Mammary epithelial cell (primary cell): ENCODE results near the gene PARP9.
"Not testable (repeated sequence)": the region's sequence is repeated elsewhere in the genome, so short reads cannot be mapped to it uniquely, and the experiment has no call there.

Experiments
- EZH2 ChIP-seq: IDR thresholded peaks from 2 replicates; pipeline ENCODE4 v1.6.1; 2012; ENCODE audit warnings: low read length, inconsistent platforms, borderline replicate concordance
- TF ChIP-seq, protein P1 (sequence below), 2 donors: IDR thresholded peaks in 1 of 2; conservative IDR thresholded peaks in 1 of 2; 2 replicates each; pipeline ENCODE4 v1.5.1; 2011 to 2012; ENCODE audit warnings: inconsistent platforms in 2 of 2, low read length in 2 of 2, mild to moderate bottlenecking in 2 of 2, control low read depth in 1 of 2, low read depth in 1 of 2; ENCODE audit not compliant: insufficient read depth in 1 of 2; ENCODE audit errors: extremely low read depth in 1 of 2

- TF ChIP-seq, protein P1, sequence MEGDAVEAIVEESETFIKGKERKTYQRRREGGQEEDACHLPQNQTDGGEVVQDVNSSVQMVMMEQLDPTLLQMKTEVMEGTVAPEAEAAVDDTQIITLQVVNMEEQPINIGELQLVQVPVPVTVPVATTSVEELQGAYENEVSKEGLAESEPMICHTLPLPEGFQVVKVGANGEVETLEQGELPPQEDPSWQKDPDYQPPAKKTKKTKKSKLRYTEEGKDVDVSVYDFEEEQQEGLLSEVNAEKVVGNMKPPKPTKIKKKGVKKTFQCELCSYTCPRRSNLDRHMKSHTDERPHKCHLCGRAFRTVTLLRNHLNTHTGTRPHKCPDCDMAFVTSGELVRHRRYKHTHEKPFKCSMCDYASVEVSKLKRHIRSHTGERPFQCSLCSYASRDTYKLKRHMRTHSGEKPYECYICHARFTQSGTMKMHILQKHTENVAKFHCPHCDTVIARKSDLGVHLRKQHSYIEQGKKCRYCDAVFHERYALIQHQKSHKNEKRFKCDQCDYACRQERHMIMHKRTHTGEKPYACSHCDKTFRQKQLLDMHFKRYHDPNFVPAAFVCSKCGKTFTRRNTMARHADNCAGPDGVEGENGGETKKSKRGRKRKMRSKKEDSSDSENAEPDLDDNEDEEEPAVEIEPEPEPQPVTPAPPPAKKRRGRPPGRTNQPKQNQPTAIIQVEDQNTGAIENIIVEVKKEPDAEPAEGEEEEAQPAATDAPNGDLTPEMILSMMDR (conservative IDR thresholded peaks at IDR 0.05 in 1 of 2, IDR thresholded peaks at IDR 0.05 in 1 of 2; ENCODE audit: extremely low read depth in 1 of 2, insufficient read depth in 1 of 2, low read depth in 1 of 2, low read length in 2 of 2), result not testable (repeated sequence)
- TF ChIP-seq EZH2, result not testable (repeated sequence)
Measured at GRCh38 chr3:122500964-122501363, 63.1 kb downstream of the PARP9 start.
